ENCODE measurements around the gene C1QTNF5. TPM values are rescaled to one million over a fixed set of nuclear protein-coding genes. Genes with fewer than 3 reads are reported as not detected.
A peak's percentile ranks its signal among the peaks of the same experiment; 100 is the strongest.

The C1QTNF5 gene
- total and polyA plus RNA-seq, 8 donors, result 20.0 to 52.0 (median 43.2) TPM

DNA sequence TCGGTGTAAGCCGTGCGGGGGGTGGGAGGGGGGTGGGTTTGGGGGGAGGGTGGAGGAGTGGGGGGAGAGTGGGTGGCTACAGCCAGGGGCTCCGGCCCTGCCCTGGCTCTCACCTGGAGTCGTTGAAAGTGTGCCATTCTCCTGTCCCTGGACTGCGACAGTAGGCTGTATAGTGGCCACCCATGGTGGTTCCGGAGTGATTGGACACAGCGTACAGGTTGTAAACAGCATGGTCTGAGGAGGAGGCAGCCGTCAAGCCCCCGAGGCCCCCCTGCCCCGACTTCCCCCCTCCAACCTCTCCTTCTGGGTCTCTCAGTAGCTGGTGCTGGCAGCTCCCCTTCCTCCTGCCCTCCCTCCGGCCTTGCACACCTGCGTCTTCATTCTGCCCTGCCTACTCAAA lies 16.4 kb upstream of the C1QTNF5 start:
- no peaks in the 10 kb centered on the region for H3K9me3 ChIP-seq
- H3K4me3 ChIP-seq, result peak overlapping the region; percentile 49
- peaks cover 0 to 24% of the 10 kb centered on the region in 2 donors for H3K4me1 ChIP-seq
- no peaks in the 10 kb centered on the region for H3K36me3 ChIP-seq
- intact Hi-C loops (cut with DNase I), result loop anchor here in 1 of 2 donors (5.0 kb wide), 1 partner anchor 115 kb away; no protein-coding TSS in a partner anchor
- peak overlapping the region in 1 of 2 donors; percentile 71 for H3K27ac ChIP-seq
- ATAC-seq (no peak), DNase-seq (no peak)
- TF ChIP-seq, protein P1, sequence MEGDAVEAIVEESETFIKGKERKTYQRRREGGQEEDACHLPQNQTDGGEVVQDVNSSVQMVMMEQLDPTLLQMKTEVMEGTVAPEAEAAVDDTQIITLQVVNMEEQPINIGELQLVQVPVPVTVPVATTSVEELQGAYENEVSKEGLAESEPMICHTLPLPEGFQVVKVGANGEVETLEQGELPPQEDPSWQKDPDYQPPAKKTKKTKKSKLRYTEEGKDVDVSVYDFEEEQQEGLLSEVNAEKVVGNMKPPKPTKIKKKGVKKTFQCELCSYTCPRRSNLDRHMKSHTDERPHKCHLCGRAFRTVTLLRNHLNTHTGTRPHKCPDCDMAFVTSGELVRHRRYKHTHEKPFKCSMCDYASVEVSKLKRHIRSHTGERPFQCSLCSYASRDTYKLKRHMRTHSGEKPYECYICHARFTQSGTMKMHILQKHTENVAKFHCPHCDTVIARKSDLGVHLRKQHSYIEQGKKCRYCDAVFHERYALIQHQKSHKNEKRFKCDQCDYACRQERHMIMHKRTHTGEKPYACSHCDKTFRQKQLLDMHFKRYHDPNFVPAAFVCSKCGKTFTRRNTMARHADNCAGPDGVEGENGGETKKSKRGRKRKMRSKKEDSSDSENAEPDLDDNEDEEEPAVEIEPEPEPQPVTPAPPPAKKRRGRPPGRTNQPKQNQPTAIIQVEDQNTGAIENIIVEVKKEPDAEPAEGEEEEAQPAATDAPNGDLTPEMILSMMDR (IDR thresholded peaks at IDR 0.05), result no peak
- peaks cover 0 to 18% of the 10 kb centered on the region in 2 donors for H3K27me3 ChIP-seq

DNA sequence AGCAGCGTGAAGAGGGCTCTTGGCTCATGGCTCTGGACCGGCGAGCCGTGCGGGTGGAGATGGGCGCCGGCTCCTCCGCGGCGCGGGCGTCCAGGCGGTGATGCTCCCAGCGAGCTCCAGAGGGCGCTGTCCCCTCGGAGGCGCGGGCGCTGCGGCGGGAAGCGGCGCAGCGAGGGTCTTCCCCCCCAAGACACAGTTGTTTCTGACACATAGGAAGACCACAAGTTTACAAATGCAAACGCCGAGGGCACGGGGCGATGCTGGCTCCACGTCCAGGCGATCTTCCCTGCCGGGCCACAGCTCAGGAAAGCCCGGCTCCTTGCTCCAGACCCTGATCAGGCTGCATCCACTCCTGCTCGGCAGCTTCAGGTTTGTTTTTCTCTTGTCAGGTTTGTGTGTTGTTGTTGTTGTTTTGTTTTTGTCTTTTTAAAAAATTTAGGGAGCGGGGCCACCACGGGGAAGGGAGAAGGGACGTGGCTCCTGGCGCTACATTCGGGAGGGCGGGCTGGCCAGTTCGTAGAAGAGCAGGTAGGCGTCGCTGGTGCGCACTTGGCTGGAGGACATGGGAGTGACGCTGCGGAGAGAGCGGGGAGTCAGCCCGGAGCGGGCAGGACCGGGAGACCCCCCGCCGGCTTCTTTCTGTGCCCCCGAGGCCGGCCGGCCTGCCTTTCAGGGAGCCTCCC lies 15.8 kb upstream of the C1QTNF5 start:
- TF ChIP-seq, protein P1 (IDR thresholded peaks at IDR 0.05), result peak; percentile 87 to 92
- ATAC-seq, result peak; percentile 92
- DNase-seq, result peak; percentile 78 to 94 (median 88)
- peaks cover 0 to 23% of the 10 kb centered on the region in 2 donors for H3K27me3 ChIP-seq
- H3K9me3 ChIP-seq, result no peaks in the 10 kb centered on the region
- intact Hi-C loops (cut with DNase I), result loop anchor here in 1 of 2 donors (5.0 kb wide), 1 partner anchor 116 kb away; no protein-coding TSS in a partner anchor
- H3K4me3 ChIP-seq, result peak overlapping the region; percentile 49
- peaks cover 0 to 18% of the 10 kb centered on the region in 2 donors for H3K4me1 ChIP-seq
- peak overlapping the region; percentile 62 to 71 for H3K27ac ChIP-seq
- H3K36me3 ChIP-seq, result no peaks in the 10 kb centered on the region

DNA sequence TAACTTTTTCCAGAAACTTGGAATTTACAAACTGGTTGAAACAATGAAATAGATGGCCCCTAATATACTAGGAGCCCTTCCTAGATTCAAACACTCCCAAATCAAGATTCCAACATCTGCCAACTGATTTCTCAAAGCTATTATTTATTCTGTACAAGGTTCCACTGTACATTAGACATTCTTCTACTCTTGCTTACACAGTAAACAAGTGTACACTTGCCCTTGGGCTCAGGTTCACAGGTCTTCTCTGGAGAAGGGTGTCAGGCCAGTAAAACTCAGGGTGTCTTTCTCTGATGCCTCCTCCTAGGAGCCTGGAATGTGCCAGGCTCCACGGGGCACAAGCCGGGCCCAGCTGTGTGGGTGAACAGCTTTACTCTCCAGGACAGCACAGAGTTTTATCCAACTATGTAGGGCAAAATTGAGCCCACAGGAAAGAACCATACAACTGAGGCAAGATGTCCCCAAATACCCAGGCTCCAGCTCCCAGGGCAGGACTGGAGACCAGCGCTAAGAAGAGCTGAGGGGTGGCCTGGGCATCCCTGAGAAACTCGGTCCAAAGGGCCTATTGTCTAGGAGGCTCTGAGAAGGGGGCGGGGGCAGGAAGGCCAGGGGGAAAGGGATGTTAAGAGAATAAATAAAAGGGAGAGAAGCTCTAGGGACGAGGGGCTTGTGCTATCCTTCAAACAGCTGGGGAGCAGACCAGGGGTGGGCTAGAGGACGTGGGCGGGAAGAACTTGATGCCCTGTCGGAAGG lies 14.6 kb upstream of the C1QTNF5 start:
- H3K4me3 ChIP-seq, result no peak overlapping the region

DNA sequence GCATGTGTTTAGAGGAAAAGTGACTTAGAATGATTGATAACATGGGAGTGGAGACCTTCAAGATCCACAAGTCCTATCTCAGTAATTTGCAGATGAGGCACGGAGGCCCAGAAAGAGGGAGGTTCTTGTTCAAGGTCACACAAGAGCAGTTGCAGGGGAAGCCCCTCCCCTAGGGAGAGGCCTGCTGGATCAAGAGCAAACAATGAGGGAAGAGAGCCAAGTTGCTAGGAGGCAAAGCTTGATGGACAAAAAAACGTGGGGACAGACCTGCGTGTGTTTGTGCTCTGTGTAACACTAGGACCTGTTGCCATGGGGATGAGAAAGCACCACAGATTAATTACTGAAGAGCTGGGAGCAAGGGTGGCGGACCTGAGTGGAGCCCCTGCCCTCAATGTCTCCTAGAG lies 12.2 kb upstream of the C1QTNF5 start:
- Histone ChIP-seq H3K9me3 (no peaks in the 10 kb centered on the region), H3K36me3 (no peaks in the 10 kb centered on the region), H3K27ac (peak overlapping the region in 1 of 2 donors; percentile 65), H3K27me3 (peaks cover 0 to 27% of the 10 kb centered on the region in 2 donors), H3K4me3 (no peak overlapping the region), H3K4me1 (peaks cover 0 to 9% of the 10 kb centered on the region in 2 donors)
- DNase-seq, result peak in 2 of 4 donors; percentile 30 to 79
- intact Hi-C loops (cut with DNase I), result no loop called here
- ATAC-seq, result peak; percentile 6
- TF ChIP-seq, protein P1 (IDR thresholded peaks at IDR 0.05), result no peak

More for the DNA sequence above, 14.6 kb upstream of the C1QTNF5 start:
- no peaks in the 10 kb centered on the region for H3K9me3 ChIP-seq
- DNase-seq (no peak), ATAC-seq (no peak)
- peaks cover 0 to 9% of the 10 kb centered on the region in 2 donors for H3K4me1 ChIP-seq
- intact Hi-C loops (cut with DNase I), result loop anchor here in 1 of 2 donors (5.0 kb wide), 1 partner anchor 117 kb away; no protein-coding TSS in a partner anchor
- peaks cover 0 to 27% of the 10 kb centered on the region in 2 donors for H3K27me3 ChIP-seq
- TF ChIP-seq, protein P1 (IDR thresholded peaks at IDR 0.05), result no peak
- no peaks in the 10 kb centered on the region for H3K36me3 ChIP-seq
- no peak overlapping the region for H3K27ac ChIP-seq

DNA sequence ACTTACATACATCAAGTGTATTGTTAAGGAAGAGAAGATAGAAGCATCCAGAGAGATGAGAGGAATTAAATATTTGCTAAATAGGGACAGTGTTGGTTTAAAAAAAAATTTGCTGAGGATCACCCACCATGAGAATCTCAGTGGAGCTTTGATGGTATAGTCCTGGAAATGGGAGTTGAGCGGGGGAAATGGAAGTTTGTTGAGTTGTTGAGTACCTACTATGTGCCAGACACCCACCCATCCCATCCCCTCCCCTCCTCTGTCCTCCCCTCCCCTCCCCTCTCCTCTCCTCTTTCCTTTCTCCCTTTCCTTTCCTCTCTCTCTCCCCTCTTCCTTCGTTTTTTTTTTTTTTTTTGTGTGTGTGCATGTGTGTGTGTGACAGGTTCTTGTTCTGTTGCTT lies 10.5 kb upstream of the C1QTNF5 start:
- no peaks in the 10 kb centered on the region for H3K9me3 ChIP-seq
- H3K27ac ChIP-seq, result no peak overlapping the region
- H3K27me3 ChIP-seq, result peaks cover 0 to 21% of the 10 kb centered on the region in 2 donors
- DNase-seq (no peak), ATAC-seq (no peak)
- H3K4me1 ChIP-seq, result peaks cover 0 to 6% of the 10 kb centered on the region in 2 donors
- H3K36me3 ChIP-seq, result no peaks in the 10 kb centered on the region
- intact Hi-C loops (cut with DNase I), result no loop called here
- TF ChIP-seq, protein P1 (IDR thresholded peaks at IDR 0.05), result no peak
- no peak overlapping the region for H3K4me3 ChIP-seq

Data from left lung (tissue), 10 donors.